C4-2B (cell line): Measurements from ENCODE around the gene GRAMD4.

Experiments used
- CTCF ChIP-seq: fragments of 450-650 bp; conservative IDR thresholded peaks from 2 replicates; pipeline ENCODE4 v1.5.1; 2017; ENCODE audit warnings: mild to moderate bottlenecking
- ZFX ChIP-seq: fragments of 450-650 bp; IDR thresholded peaks from 2 replicates; pipeline ENCODE4 v1.6.1; 2017

GRCh38 chr22:46584081-46584921 is 35.9 kb upstream of the GRAMD4 start:
- no peak for TF ChIP-seq CTCF
- no peak for TF ChIP-seq ZFX
